GM10266 (cell line): ENCODE results near the gene MEA1.

Experiments
- DNase-seq: peaks from one replicate; pipeline ENCODE4 v3.0.0; 2012; ENCODE audit errors: extremely low spot score
- TF ChIP-seq, protein P1 (sequence below): IDR thresholded peaks from 2 replicates; pipeline ENCODE4 v1.5.1; 2012; ENCODE audit warnings: mild to moderate bottlenecking, low read depth; ENCODE audit not compliant: control insufficient read depth, insufficient read depth; ENCODE audit errors: missing control alignments

Gene MEA1

DNA sequence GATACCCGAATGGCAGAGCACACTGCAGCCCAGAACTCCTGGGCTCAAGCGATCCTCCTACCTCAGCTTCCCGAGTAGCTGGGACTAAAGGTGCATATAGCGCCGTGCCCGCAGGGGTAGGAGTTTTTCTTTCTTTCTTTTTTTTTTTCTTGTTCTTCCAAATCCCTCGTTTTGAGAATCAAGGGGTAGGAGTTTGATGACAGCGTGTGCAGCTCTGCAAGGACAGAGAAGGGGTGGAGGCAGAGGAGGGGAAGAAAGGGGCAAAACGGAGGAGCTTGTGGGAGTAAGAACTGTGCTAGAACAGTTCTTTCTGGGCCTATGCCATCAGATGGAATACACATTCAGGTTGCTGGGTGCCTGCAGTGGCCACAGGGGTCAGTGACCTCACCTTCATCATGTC lies 23.0 kb upstream of the MEA1 start:
- no peak for DNase-seq
- TF ChIP-seq, protein P1, sequence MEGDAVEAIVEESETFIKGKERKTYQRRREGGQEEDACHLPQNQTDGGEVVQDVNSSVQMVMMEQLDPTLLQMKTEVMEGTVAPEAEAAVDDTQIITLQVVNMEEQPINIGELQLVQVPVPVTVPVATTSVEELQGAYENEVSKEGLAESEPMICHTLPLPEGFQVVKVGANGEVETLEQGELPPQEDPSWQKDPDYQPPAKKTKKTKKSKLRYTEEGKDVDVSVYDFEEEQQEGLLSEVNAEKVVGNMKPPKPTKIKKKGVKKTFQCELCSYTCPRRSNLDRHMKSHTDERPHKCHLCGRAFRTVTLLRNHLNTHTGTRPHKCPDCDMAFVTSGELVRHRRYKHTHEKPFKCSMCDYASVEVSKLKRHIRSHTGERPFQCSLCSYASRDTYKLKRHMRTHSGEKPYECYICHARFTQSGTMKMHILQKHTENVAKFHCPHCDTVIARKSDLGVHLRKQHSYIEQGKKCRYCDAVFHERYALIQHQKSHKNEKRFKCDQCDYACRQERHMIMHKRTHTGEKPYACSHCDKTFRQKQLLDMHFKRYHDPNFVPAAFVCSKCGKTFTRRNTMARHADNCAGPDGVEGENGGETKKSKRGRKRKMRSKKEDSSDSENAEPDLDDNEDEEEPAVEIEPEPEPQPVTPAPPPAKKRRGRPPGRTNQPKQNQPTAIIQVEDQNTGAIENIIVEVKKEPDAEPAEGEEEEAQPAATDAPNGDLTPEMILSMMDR: no peak

DNA sequence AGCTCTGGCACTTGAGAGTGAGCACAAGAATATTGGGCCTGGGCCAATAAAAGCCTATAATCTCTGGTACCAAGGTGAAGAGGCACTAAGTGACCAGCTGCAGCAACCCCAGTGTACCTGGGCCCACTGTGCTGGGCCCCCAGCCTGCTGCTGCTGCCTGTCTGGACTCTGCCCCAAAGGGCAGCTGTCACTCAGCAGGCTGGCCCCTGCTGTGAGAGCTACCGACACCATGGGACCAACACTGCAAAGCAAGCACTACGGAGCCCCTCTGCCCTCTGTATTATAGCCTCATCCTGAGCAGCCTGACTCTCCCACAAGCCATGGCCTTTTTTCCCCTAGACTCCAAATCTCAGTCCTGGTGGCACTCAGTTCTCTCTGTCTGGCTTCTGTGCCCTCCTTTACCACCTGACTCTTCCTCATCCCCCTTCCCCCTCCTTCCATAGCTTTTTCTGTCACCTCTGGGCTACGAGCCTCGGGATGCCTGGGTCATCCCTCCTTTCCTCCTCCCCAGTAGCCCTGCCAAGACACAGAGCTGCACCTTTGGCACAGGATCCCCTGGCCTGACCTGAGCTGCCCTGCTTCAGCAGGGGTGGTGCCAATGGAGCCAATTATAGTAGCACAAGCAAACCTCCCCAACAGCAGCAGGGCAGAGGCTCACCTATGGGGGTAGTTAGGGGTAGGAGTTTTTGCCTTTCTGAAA lies 21.9 kb upstream of the MEA1 start:
- TF ChIP-seq, protein P1: no peak
- DNase-seq: no peak

DNA sequence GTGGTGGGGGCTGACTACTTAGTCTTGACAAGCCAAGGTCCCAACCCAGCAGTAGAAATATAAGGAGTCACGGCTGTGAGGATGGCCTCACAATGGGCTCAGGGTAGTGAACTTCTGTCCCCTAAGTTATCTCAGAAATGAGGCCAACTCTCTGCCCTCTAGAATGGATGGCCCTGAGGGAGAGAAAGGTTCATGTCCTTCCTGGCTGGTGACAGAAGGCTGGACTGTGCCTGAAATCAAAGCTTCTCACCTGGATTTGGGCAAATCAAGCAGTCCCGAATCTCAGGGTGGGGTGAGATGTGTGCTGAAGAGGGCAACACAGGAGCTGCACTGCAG lies 20.4 kb upstream of the MEA1 start:
- TF ChIP-seq, protein P1: no peak
- DNase-seq: no peak

DNA sequence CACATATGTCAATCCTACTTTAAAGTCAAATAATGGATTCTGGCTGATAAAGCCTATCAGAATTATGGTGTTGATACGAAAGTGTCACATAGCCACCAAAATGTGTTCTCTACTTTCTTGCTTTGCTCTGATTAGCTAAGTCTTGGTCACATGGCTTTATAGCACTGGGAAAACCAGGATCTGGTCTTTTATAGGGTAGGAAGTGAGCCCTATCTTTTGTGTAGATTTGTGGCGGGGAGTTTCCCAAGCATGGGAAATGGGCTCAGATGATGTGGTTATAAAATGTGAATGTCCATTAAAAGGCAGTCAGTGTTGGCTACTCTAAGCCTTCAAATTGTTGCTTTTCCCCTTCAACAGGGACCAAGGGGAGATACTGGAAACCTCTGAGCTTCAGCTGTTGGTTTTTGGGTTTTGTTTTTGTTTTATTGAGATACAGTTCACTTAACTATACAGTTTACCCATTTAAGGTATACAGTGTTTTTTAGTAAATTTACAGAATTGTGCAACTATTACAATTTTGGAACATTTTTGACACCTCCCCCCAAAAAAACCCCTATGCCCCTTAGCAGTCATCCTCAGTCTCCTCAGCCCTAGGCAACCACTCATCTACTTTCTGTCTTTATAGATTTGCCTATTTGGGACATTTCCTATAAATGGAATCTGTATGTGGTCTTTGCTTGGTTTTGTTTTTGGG lies 19.9 kb upstream of the MEA1 start:
- TF ChIP-seq, protein P1: no peak
- DNase-seq: no peak

DNA sequence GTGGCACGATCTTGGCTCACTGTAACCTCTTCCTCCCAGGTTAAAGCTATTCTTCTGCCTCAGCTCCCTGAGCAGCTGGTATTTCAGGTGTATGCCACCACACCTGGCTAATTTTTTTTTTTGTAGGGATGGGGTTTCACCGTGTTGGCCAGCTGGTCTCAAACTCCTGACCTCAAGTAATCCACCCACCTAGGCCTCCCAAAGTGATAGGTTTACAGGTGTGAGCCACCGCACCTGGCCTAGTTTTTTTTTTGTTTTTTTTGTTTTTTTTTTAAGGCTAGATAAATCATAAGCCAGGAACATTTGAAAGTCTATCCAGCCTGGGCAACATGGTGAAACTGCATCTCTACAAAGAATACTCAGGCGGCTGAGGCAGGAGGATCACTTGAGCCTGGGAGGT lies 18.6 kb upstream of the MEA1 start:
- no peak for DNase-seq
- TF ChIP-seq, protein P1: no peak

DNA sequence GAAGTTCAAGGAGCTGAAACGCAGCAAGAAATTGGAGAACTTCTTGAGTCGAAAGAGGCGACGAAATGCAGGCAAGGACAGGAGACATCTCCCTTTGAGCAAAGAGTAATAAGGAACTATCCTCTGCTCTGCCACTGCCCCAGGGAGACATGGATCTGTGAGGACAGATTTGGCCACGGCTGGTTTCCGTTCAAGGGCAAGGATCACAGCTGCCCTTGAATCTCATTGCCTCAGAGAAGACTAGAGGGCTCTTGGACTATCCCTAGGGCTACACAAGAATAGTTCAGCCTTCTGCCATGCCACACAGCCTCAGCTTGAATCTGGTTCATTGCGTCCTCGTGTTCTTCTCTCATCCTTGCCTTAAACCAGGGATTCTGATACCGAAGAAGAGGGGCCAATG lies 15.4 kb upstream of the MEA1 start:
- DNase-seq: no peak
- TF ChIP-seq, protein P1: no peak

DNA sequence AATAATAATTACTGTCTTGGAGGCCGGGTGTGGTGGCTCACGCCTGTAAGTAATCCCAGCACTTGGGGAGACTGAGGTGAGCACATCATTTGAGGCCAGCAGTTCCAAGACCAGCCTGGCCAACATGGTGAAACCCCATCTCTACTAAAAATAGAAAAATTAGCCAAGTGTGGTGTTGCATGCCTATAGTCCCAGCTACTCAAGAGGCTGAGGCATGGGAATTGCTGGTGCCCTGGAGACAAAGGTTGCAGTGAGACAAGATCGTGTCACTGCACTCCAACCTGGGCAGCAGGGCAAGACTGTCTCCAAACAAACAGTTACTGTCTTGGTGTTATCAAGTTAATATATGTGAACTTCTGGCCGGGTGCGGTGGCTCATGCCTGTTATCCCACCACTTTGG lies 12.6 kb upstream of the MEA1 start:
- DNase-seq: no peak

More for the DNA sequence above, 12.6 kb upstream of the MEA1 start:
- TF ChIP-seq, protein P1: no peak
